HL-60 (cell line): ENCODE measurements around the gene PAMR1.

Source experiments
- DNase-seq, 2 experiments: peaks; one replicate each; pipeline ENCODE4 v3.0.0-alpha.2; 2010 to 2020; ENCODE audit warnings: low read depth in 1 of 2, low spot score in 1 of 2
- H3K27ac ChIP-seq: fragments of 250-450 bp; sonication (Bioruptor Pico); replicated peaks from 2 replicates; pipeline ENCODE4 v1.5.1; 2020; ENCODE audit warnings: mild to moderate bottlenecking, moderate library complexity
- H3K27me3 ChIP-seq: fragments of 250-450 bp; sonication (Bioruptor Pico); 2 replicates; pipeline ENCODE4 v1.5.1; 2021; ENCODE audit warnings: mild to moderate bottlenecking, moderate library complexity; ENCODE audit not compliant: insufficient read depth, poor library complexity, severe bottlenecking
- H3K4me3 ChIP-seq: replicated peaks from 2 replicates; pipeline ENCODE4 v1.5.1; 2011; ENCODE audit warnings: mild to moderate bottlenecking, control low read depth, low read length; ENCODE audit not compliant: insufficient read depth
- CTCF ChIP-seq: IDR thresholded peaks from one replicate; pipeline ENCODE4 v1.5.1; 2011; ENCODE audit warnings: low read length, control low read depth, inconsistent platforms; ENCODE audit not compliant: insufficient read depth
- GABPA ChIP-seq: IDR thresholded peaks from 2 replicates; pipeline ENCODE4 v1.6.1; 2012; ENCODE audit warnings: low read depth
- POLR2AphosphoS5 ChIP-seq: IDR thresholded peaks from 2 replicates; pipeline ENCODE4 v1.6.1; 2012; ENCODE audit warnings: low read depth
- REST ChIP-seq: IDR thresholded peaks from 2 replicates; pipeline ENCODE4 v1.6.1; 2012; ENCODE audit warnings: low read depth; ENCODE audit not compliant: insufficient replicate concordance
- SPI1 ChIP-seq: IDR thresholded peaks from 2 replicates; pipeline ENCODE4 v1.6.1; 2012; ENCODE audit warnings: low read depth, mild to moderate bottlenecking, borderline replicate concordance

Gene PAMR1

GRCh38 chr11:35507688-35508087 lies 17.7 kb downstream of the PAMR1 start:
- no peaks in the 10 kb centered on the region for H3K27me3 ChIP-seq
- no peak for TF ChIP-seq GABPA
- no peak for DNase-seq

GRCh38 chr11:35501776-35502175 lies 23.6 kb downstream of the PAMR1 start:
- no peaks in the 10 kb centered on the region for H3K27me3 ChIP-seq
- H3K4me3 ChIP-seq, result no peak overlapping the region
- H3K27ac ChIP-seq, result no peak overlapping the region
- TF ChIP-seq SPI1 (no peak), POLR2AphosphoS5 (no peak), GABPA (no peak), REST (no peak), CTCF (no peak)
- DNase-seq, result no peak

More at GRCh38 chr11:35507688-35508087, 17.7 kb downstream of the PAMR1 start:
- Histone ChIP-seq H3K27ac (no peak overlapping the region), H3K4me3 (no peak overlapping the region)

GRCh38 chr11:35500744-35501143 lies 24.7 kb downstream of the PAMR1 start:
- Histone ChIP-seq H3K27me3 (no peaks in the 10 kb centered on the region), H3K27ac (no peak overlapping the region), H3K4me3 (no peak overlapping the region)
- TF ChIP-seq REST (no peak), GABPA (no peak), POLR2AphosphoS5 (no peak), CTCF (no peak), SPI1 (no peak)
- DNase-seq, result no peak

- Histone ChIP-seq H3K27me3 (no peaks in the 10 kb centered on the region), H3K27ac (no peak overlapping the region), H3K4me3 (no peak overlapping the region)
- TF ChIP-seq POLR2AphosphoS5 (no peak), CTCF (no peak), REST (no peak), GABPA (no peak)
- no peak for DNase-seq
These were observed 29.0 kb downstream of the PAMR1 start for GRCh38 chr11:35496416-35496815.
